ENCODE data around the gene CSRP3.

Gene CSRP3

DNA sequence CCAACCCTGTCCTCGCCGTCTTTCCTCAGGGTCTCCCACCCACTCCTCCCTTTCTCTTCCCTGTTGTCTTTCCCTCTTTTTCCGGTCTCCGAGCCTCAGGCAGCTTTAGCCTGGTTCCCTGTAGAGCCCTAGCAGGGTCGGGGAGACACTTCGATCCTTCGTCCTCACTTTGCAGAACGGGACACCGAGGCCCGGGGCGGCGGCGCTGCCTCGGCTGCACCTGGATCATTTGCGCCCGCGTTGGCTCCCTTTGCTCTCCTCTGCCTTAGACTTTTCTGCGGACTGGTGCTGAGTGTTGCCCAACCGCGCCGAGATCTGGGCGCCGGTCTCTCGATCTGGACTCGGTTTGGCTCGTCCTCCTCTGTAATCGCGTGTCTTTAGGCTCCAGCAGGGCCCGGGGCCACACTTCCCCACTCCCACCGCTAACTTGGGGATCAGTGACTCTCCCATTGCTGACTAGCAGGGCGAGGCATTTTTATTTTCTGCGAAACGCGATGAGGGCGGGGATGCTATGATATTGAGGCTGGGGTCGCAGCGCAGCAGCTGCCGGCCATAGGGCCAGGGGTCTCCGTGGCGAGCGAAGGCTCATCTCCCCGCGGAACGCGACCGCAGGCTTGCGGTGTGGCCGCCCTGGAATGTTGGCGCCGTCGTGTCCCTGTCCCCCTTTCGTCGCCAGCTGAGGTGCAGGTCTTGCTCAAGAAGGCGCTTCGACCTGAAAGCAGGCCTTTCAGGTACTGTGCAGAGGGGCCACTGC is 40.6 kb upstream of the CSRP3 start:
- Histone ChIP-seq H3K36me3 (peaks cover 0 to 21% (median 16%) of the 10 kb centered on the region in 11 experiments; a peak in 18 of 22 replicates), H3K4me3 (peak overlapping the region; percentile 67 to 90 (median 82)), H3K9me3 (replicated peaks in 1 of 11) (no peaks in the 10 kb centered on the region; a peak in 1 of 22 replicates), H3K4me2 (peak overlapping the region; percentile 92 to 99 (median 98)), H3K27me3 (peaks cover 8 to 15% (median 11%) of the 10 kb centered on the region in 11 experiments; a peak in 19 of 22 replicates), H3K9ac (peak overlapping the region in 10 of 11 experiments; percentile 72 to 97 (median 94); a peak in 20 of 22 replicates), H3K4me1 (peaks cover 31 to 52% (median 45%) of the 10 kb centered on the region in 10 experiments), H3K27ac (peak overlapping the region in 9 of 11 experiments; percentile 75 to 98 (median 95); a peak in 14 of 22 replicates), H4K20me1 (peaks cover 0 to 4% (median 0%) of the 10 kb centered on the region in 11 experiments; a peak in 4 of 22 replicates)
- no peak for TF ChIP-seq Cebpa-rat (IDR thresholded peaks at IDR 0.05)

DNA sequence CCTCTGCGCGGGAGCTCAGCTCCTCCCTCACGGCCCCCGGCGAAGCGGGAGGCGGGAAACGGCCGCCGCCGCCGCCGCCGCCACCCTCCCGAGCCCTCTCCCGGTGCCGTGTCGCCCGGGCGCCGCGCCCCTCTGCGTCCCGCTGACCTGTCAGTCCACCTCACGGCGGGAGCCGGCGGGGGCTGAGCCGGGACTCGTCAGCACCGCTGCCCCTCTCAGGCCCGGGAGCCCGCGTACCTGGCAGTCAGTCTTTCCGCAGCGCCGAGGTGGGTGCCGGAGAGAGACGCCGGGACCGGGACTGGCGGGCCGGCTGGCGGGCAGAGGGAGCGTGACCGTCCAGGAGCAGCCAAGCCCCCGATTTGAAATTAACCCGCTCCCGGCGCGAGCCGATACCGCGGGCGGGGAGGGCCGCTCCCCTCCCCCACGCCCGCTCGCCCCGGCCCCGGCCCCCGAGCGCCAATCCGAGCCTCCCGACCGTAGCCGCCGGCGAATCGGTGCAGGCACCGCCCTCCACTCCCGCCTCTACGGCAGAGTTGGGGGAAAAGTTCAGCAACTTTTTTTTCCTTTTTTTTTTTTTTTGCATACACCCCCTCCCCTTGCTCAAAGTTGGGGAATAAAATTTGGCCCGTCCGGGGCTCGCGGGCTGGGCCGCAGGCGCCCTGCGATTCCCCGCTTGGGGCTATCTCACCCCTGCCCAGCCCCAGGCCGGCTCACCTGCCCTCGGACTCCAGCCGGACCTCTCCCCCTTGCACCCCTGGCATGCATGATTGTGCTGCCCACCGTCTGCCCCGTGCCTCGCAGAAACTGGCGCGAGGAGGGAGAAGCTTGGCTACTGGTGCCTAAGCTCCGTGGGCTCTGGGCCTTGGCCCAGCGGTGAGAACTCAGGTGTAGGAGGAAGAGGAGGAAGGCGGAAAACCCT is 39.7 kb upstream of the CSRP3 start:
- peak overlapping the region in 10 of 11 experiments; percentile 46 to 98 (median 94); a peak in 19 of 22 replicates for H3K27ac ChIP-seq
- peak overlapping the region; percentile 92 to 99 (median 98) for H3K4me2 ChIP-seq
- peak overlapping the region; percentile 67 to 90 (median 82) for H3K4me3 ChIP-seq
- no peaks in the 10 kb centered on the region; a peak in 1 of 22 replicates for H3K9me3 ChIP-seq (replicated peaks in 1 of 11)
- H3K4me1 ChIP-seq = peaks cover 31 to 52% (median 45%) of the 10 kb centered on the region in 10 experiments
- H4K20me1 ChIP-seq = peaks cover 0 to 4% (median 0%) of the 10 kb centered on the region in 11 experiments; a peak in 4 of 22 replicates
- TF ChIP-seq Cebpa-rat (IDR thresholded peaks at IDR 0.05) = no peak
- peaks cover 0 to 30% (median 25%) of the 10 kb centered on the region in 11 experiments; a peak in 19 of 22 replicates for H3K36me3 ChIP-seq
- H3K9ac ChIP-seq = peak overlapping the region in 10 of 11 experiments; percentile 72 to 97 (median 94); a peak in 20 of 22 replicates
- peaks cover 8 to 15% (median 11%) of the 10 kb centered on the region in 11 experiments; a peak in 19 of 22 replicates for H3K27me3 ChIP-seq

DNA sequence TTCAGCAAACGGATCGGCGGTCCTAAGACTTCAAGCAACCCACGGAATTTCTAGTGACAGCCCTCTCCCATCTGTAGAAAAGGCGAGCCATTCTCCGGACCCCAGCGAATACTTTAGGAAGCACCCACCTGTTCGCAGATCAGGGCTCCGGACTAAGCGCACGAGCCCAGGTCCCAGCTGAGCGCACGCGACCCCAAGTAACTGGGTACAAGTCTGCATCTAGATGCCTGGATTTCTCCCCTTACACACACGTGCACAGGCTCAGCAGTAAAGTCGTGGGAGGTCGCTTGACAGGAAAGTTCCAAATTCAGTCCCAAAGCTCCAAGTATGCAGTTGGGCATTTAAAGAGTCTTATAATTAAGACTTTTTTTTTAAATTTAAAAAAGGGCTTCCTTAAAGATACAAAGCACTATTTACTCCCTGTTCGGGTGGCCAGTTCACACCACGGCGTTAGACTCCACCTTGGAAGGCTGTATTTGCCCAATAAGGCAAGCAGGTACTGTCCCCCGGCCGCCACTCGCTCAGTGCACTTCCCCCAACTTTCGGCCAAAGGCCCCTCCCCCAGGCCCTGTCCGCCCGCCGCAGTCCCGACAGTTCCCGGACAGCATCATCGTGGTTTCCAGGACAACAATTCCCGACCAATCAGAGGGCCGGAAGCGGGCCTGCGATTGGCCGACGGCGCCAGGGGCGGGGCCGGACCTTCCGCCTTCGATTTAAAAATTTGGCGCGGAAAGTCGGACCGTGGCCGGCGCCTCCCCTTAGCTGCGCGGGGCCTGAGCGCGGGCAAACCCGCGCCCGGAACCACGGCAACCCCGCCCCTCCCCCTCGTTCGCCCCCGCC is 38.9 kb upstream of the CSRP3 start, which contains the start of gene E2F8:
Gene E2F8 (minus strand): TSS at position 526 of the 840 bp plus-strand sequence. CDS start 824 bp downstream, outside the sequence.
- peak within 1 kb of the TSS in 10 of 11 experiments; percentile 46 to 98 (median 94); a peak in 19 of 22 replicates for H3K27ac ChIP-seq
- H4K20me1 ChIP-seq = peaks cover 0 to 4% (median 0%) of the 10 kb centered on the region in 11 experiments; a peak in 4 of 22 replicates
- H3K9ac ChIP-seq = peak within 1 kb of the TSS; percentile 66 to 97 (median 93)
- peak within 1 kb of the TSS; percentile 92 to 99 (median 98) for H3K4me2 ChIP-seq
- H3K4me1 ChIP-seq = peaks cover 31 to 52% (median 45%) of the 10 kb centered on the region in 10 experiments
- peaks cover 8 to 15% (median 11%) of the 10 kb centered on the region in 11 experiments; a peak in 19 of 22 replicates for H3K27me3 ChIP-seq
- peaks cover 0 to 38% (median 33%) of the 10 kb centered on the region in 11 experiments; a peak in 19 of 22 replicates for H3K36me3 ChIP-seq
- no peak for TF ChIP-seq Cebpa-rat (IDR thresholded peaks at IDR 0.05)
- peak within 1 kb of the TSS; percentile 67 to 90 (median 82) for H3K4me3 ChIP-seq
- H3K9me3 ChIP-seq (replicated peaks in 1 of 11) = no peaks in the 10 kb centered on the region

DNA sequence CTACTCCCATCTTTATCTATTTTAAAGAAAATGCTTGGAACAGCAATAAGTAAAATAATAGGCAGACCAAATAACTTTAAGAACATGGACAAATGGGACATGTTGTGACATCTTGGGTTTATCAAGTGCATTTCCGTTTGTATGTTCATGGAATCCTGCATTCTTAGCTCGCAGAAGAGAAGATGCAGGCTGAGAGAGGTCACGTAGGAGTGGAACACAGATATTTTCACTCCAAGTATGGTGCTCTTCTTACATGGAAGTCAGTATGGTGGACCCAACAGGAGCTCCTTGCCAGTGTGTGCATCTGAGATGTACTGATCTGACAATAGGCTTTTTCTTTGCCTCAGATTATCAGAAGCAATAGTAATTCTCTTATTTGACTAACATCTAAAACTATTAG is 37.3 kb upstream of the CSRP3 start:
- H4K20me1 ChIP-seq = peaks cover 0 to 4% (median 0%) of the 10 kb centered on the region in 11 experiments; a peak in 4 of 22 replicates
- no peak overlapping the region for H3K27ac ChIP-seq
- peaks cover 8 to 15% (median 11%) of the 10 kb centered on the region in 11 experiments; a peak in 19 of 22 replicates for H3K27me3 ChIP-seq
- no peak for TF ChIP-seq Cebpa-rat (IDR thresholded peaks at IDR 0.05)
- H3K9me3 ChIP-seq (replicated peaks in 1 of 11) = no peaks in the 10 kb centered on the region
- H3K4me2 ChIP-seq = peak overlapping the region in 10 of 11 experiments; percentile 60 to 99 (median 90); a peak in 20 of 22 replicates
- peak overlapping the region in 8 of 11 experiments; percentile 14 to 97 (median 93); a peak in 9 of 22 replicates for H3K9ac ChIP-seq
- H3K36me3 ChIP-seq = peaks cover 0 to 54% (median 49%) of the 10 kb centered on the region in 11 experiments; a peak in 20 of 22 replicates
- H3K4me3 ChIP-seq = peak overlapping the region in 8 of 10 experiments; percentile 73 to 90 (median 84); a peak in 12 of 20 replicates
- H3K4me1 ChIP-seq = peaks cover 27 to 44% (median 36%) of the 10 kb centered on the region in 10 experiments

DNA sequence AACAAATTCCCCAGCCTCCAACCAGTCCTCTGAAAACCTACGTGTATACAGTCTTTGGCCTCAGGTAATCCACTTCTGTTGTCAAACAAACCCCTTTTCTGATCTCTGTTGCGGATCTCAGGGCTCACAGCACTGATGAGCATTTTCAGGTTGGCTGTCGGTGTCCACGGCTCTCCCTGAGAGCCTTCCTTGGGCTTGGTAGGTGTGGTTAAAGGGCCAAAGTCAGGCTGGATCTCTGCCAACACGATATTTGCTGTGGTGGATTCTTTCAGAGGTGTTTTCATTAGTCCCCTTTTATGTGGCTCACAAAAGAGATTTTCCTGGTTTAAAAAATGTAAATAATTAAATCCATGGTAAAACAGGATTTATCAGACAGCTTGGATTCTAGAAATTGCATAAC is 36.0 kb upstream of the CSRP3 start:
- peaks cover 0 to 4% (median 0%) of the 10 kb centered on the region in 11 experiments; a peak in 4 of 22 replicates for H4K20me1 ChIP-seq
- H3K27me3 ChIP-seq = peaks cover 8 to 13% (median 11%) of the 10 kb centered on the region in 11 experiments; a peak in 19 of 22 replicates
- no peak overlapping the region; a peak in 1 of 22 replicates for H3K4me2 ChIP-seq
- no peak overlapping the region for H3K27ac ChIP-seq
- H3K9ac ChIP-seq = no peak overlapping the region
- no peak for TF ChIP-seq Cebpa-rat (IDR thresholded peaks at IDR 0.05)
- peaks cover 15 to 32% (median 26%) of the 10 kb centered on the region in 10 experiments for H3K4me1 ChIP-seq
- no peak overlapping the region for H3K4me3 ChIP-seq
- H3K36me3 ChIP-seq = peaks cover 0 to 67% (median 62%) of the 10 kb centered on the region in 11 experiments; a peak in 20 of 22 replicates
- no peaks in the 10 kb centered on the region for H3K9me3 ChIP-seq (replicated peaks in 1 of 11)

DNA sequence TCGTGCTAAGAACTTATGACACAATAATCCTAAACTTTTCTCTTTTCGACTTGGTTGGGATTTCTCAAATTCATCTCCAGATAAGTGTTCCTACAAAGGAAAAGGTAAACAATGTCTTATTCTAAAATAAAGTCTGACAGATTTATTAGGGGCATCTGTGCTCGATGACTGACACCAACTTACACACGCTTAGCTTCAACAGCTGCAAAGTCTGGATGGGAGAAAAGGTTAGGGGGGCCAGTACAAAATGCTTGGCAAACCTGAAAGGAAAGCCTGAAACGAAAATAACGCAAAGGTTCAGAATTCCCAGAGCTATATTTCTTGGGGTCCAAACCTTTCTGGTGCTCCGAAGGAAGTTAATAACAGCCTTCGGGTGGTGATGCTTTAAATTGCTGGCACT is 35.6 kb upstream of the CSRP3 start:
- H3K9ac ChIP-seq = no peak overlapping the region
- H3K9me3 ChIP-seq (replicated peaks in 1 of 11) = no peaks in the 10 kb centered on the region
- H3K4me1 ChIP-seq = peaks cover 10 to 28% (median 22%) of the 10 kb centered on the region in 10 experiments
- peaks cover 0 to 4% (median 0%) of the 10 kb centered on the region in 11 experiments; a peak in 4 of 22 replicates for H4K20me1 ChIP-seq
- peaks cover 5 to 9% (median 8%) of the 10 kb centered on the region in 11 experiments; a peak in 19 of 22 replicates for H3K27me3 ChIP-seq
- H3K36me3 ChIP-seq = peaks cover 0 to 70% (median 66%) of the 10 kb centered on the region in 11 experiments; a peak in 20 of 22 replicates
- H3K27ac ChIP-seq = no peak overlapping the region
- H3K4me2 ChIP-seq = no peak overlapping the region
- TF ChIP-seq Cebpa-rat (IDR thresholded peaks at IDR 0.05) = no peak
- H3K4me3 ChIP-seq = no peak overlapping the region

DNA sequence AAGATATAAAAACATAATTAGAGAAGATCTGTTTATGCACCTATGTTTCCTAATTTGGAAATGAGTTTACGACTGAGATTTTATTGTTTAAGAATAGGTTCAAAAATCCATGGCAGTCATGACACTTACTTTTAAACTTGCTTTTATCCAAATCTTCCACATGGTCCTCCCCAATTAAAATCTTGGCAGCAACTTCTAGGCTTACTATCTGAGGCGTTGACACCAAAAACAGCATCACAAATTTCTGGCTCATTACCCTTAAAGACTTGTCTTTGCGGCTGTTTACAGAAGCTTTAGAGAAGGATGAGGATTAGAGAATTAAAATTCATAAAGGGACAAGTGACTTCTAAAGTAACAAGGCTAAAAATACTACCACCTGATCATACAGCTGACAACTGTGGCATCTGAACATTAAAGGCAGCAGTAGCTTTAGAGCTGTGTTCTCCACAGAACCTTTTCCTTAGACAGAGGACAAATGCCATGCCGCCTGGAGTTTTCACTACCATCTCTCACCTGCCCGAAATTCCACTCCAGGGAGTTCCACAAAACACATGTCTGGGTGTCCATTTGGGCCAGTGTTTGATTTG is 32.5 kb upstream of the CSRP3 start:
- H3K4me2 ChIP-seq = no peak overlapping the region
- peaks cover 12 to 100% (median 97%) of the 10 kb centered on the region in 11 experiments for H3K36me3 ChIP-seq
- no peaks in the 10 kb centered on the region for H3K27me3 ChIP-seq
- peaks cover 0 to 14% (median 11%) of the 10 kb centered on the region in 10 experiments; a peak in 16 of 20 replicates for H3K4me1 ChIP-seq
- H4K20me1 ChIP-seq = peaks cover 0 to 5% (median 0%) of the 10 kb centered on the region in 11 experiments; a peak in 3 of 22 replicates
- H3K4me3 ChIP-seq = no peak overlapping the region
- no peak for TF ChIP-seq Cebpa-rat (IDR thresholded peaks at IDR 0.05)
- no peaks in the 10 kb centered on the region for H3K9me3 ChIP-seq (replicated peaks in 1 of 11)
- H3K9ac ChIP-seq = no peak overlapping the region
- no peak overlapping the region for H3K27ac ChIP-seq
